HG02885 (cell line): ENCODE measurements around the gene LPCAT2.

ENCODE experiments used
- ATAC-seq: cut with Tn5 transposase; IDR thresholded peaks from one replicate; pipeline ENCODE4 v1.9.1; 2021; ENCODE audit warnings: mild to moderate bottlenecking; ENCODE audit not compliant: unreplicated experiment, poor library complexity

The LPCAT2 gene, protein sequence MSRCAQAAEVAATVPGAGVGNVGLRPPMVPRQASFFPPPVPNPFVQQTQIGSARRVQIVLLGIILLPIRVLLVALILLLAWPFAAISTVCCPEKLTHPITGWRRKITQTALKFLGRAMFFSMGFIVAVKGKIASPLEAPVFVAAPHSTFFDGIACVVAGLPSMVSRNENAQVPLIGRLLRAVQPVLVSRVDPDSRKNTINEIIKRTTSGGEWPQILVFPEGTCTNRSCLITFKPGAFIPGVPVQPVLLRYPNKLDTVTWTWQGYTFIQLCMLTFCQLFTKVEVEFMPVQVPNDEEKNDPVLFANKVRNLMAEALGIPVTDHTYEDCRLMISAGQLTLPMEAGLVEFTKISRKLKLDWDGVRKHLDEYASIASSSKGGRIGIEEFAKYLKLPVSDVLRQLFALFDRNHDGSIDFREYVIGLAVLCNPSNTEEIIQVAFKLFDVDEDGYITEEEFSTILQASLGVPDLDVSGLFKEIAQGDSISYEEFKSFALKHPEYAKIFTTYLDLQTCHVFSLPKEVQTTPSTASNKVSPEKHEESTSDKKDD

GRCh38 chr16:55508941-55509931 is at the start of gene LPCAT2:
LPCAT2 (plus strand) TSS chr16:55509072; CDS start chr16:55509182, 110 bp downstream.
- peak; percentile 62 for ATAC-seq

- ATAC-seq: no peak
Observed at GRCh38 chr16:55462241-55462640, 46.6 kb upstream of the LPCAT2 start.

DNA sequence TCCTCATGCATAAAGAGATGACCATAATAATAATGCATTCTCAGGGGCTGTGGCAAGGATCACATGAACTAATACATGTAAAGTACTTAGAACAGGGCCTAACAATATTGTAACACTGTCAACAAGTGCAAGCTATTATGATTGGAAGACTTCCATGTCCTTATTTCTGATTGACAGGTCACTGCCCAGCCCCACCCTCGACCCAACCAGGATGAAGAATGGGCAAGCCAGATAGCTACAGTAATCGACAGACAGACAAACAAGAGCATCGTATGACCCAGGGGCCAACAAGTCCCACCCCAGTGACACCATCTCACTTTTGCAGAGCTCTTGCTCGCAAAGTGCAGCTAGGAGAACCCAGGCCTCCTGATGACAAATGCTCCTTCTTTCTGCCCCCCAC is 44.5 kb upstream of the LPCAT2 start:
- ATAC-seq: no peak

DNA sequence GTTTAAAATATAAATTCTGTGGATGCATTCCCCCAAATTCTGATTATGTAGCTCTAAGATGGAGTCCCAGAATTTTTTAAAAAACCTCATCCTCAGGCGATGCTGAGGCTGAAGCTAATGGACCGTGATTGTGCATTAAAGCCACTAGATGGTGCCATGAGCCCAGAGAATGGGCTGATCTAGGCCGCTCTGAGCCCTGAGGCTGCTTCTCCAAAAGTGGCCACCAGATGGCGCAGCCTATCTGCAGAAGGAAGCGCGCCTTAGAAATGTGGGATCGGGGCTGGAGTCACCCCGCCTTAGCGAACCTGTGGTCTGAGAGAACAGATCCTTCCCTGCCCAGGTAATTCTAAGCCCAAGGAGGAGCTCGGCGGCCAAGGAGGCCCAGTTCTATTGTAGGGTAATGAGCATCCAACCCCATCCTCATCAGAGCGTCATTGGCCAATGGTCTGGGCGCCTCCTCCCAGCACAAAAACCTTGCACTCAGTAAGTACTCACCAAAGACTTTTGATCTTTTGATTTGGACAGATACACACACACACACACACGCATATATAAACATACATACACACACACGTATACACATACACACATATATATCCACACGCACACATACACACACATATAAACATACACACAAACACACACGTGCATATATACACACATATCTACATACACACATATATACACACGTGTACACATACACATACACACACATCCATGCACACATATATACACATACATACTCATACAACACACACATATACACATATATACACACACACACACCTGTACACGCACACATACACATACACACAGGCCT is 43.6 kb upstream of the LPCAT2 start:
- ATAC-seq: peak; percentile 94

DNA sequence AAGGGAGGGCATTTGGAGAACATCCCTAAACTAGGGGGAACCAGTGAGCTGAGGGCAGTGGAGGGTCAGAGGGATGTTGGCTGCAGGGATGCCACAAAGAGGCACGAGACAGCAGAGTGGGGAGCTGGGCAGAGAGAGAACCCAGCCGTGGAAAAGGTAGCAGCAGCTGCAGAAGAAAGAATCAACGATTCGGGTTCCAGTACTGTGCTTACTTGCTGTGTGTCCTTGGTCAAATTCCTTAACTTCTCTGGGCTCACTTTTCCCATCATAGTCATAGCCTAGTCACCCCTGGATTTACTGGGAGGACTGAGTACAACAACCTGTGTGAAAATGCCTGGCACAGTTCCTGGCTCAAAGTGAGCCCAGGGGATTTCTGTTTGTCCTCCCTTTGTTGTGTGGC is 42.7 kb upstream of the LPCAT2 start:
- ATAC-seq: no peak

DNA sequence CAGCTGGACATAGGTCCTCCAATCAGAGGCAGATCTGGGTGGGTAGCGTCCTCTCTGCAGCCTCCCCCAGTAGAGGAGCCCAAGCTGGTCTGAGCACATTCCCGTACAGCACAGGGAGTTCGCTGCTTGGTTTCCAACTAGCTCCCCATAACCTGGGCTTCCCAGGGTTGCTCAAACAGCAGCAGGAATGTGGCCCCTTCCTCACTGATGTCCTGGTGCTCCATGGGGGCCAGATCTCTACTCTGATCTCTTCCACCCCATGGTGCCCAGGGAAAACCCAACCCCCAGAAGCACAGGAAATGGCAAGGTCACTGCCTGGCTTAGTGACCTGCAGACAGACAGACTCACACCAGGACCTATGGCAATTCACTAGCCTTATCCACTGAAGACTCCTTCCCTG is 41.0 kb upstream of the LPCAT2 start:
- ATAC-seq: no peak

- ATAC-seq: no peak
Observed at GRCh38 chr16:55468352-55468990, 40.4 kb upstream of the LPCAT2 start.

- no peak for ATAC-seq
Observed at GRCh38 chr16:55469821-55470532, 38.9 kb upstream of the LPCAT2 start.

DNA sequence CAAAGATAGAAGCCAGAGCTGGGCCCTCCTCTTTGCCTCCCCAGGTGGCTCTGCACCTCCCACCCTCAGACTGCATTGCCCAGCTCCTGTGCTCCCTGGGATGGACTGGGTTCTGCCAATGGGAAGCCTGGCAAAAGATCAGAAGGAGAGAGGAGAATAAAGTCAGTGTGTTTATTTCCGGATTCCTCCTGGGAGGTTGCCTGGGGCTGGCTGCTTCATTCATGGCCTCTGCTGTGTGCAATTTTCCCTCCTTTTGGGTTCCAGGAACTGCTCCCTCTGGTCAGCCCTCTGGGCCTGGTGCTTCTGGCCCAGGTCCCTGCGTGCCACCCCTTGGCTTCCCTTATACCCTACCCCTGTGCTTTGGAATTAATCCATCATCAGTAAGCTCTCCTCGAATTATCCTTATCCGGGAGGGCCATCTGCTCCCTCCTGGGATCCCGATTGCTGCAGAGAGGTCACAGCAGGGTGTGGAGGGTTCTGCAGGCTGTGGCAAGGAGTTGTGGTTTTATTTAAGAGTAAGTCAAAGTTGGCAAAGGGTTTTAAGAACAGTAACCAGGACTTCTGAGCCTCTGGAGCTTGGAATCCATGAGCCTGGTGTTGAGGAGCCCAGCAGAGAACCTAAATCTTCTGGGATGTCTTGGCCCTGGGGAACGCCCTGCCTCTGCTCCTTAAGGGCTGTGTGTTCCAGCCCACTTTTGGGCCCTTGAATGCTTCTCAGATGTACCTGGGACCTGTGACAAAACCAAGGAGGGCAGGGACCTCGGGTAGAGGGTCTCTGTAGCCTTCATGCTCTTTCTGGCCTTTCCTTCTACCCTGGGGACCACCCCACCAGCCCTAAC is 38.1 kb upstream of the LPCAT2 start:
- no peak for ATAC-seq

- ATAC-seq: peak; percentile 91
Observed at GRCh38 chr16:55471448-55472097, 37.3 kb upstream of the LPCAT2 start.

GRCh38 chr16:55473587-55473986 is 35.3 kb upstream of the LPCAT2 start:
- no peak for ATAC-seq

DNA sequence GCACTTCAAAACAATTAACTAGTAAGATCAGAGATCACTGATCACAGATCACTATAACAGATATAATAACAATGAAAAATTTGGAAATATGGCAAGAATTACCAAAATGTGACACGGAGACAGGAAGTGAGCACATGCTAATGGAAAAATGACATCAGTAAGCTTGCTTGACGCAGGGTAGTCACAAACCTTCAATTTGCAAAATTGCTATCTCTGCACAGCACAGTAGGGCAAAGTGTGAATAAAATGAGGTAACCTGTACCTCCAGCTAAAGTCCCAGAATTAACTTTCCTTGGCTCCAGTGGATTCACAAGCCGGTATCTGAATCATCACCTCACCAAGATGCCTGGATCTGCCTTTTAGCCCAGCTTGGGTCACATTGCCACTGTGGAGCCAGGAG is 34.1 kb upstream of the LPCAT2 start:
- no peak for ATAC-seq

- ATAC-seq: no peak
Observed at GRCh38 chr16:55475919-55476318, 33.0 kb upstream of the LPCAT2 start.

GRCh38 chr16:55476625-55477533 is 32.0 kb upstream of the LPCAT2 start:
- ATAC-seq: no peak

- ATAC-seq: no peak
Observed at GRCh38 chr16:55477736-55478135, 31.1 kb upstream of the LPCAT2 start.

- ATAC-seq: no peak
Observed at GRCh38 chr16:55478827-55479429, 29.9 kb upstream of the LPCAT2 start, which contains the start of gene MMP2. MMP2 (plus strand) TSS chr16:55479198; CDS start chr16:55479480, 282 bp downstream.
